ENCODE data around the gene FAF2.
"Not testable (repeated sequence)": the region's sequence is repeated elsewhere in the genome, so short reads cannot be mapped to it uniquely, and the experiment has no call there.

Gene FAF2

DNA sequence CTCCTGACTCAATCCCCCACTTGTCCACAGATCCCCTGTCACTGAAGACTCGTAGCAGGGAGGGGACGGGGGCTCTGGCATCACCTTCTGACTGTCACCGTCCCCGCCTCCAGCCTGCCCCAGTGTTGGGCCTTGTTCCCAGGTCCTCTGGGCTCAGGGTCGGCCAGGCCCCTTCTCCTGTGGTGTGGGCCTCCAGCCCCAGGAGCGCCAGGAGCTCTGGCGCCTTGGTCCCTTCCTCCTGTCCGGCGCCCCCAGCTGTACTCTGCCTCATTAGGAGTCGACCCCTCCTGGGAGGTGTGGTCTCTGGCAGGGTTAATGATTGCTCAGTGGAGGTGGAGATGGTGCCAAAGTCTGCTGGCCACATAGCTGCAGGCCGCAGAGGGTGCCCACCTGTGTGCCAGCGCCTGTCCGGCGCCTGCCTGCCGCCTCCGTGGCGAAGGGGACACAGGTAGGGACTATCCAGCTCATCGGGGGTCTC is 100.8 kb downstream of the FAF2 start, which contains the start of gene CDHR2:
Gene CDHR2, plus strand, starts transcription at position 376 of the 478 bp plus-strand sequence. CDS start 16,011 bp downstream, outside the sequence.
- DNase-seq, result peak; percentile 36

DNA sequence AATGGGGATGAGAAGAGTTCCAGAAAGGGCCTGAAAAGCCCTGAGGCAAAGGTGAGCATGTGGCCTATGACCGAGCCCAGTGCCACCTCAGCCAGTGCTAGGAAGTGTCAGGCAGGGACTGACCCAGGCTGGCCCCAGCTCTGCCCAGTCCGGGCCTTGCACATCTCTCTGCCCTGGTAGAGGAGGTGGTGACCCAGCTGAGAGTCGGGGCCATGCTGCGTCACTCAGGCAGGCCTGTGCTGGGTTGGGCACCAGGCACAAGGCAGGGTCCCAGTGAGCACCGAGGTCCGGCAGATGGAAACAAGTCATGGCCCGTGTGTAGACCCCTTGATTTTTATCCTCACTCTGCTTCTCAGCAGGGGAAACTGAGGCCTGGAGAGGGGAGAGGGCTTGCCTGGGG is 101.7 kb downstream of the FAF2 start:
- DNase-seq, result no peak

DNA sequence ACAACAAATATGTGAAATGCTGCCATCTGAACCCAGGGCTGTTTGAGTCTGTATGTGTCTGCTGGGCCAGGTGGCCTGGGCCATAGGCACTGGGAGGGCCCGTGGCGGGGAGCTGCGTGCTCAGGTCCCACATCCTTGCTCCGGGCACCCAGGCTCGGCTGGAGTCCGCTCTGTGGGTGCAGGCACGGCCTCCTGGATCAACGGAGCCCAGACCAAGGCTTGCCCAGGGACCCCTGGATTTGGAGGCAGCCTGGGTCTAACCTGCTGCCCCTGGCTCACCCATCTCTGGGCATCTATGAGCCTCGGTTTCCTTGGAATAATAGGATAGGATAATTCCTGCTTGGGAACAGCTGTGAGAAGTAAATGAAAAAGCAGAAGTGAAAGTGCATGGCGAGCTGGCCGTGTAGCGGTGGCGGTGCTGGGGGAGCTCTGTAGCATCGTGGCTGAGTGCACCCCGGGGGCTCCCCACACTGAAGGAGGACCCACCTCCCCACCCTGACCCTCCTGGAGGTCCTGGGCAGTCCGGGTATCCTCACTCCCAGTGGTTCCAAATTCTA is 102.2 kb downstream of the FAF2 start:
- peak; percentile 49 for DNase-seq

GRCh38 chr5:176550937-176551336 is 102.8 kb downstream of the FAF2 start:
- not testable (repeated sequence) for DNase-seq

DNA sequence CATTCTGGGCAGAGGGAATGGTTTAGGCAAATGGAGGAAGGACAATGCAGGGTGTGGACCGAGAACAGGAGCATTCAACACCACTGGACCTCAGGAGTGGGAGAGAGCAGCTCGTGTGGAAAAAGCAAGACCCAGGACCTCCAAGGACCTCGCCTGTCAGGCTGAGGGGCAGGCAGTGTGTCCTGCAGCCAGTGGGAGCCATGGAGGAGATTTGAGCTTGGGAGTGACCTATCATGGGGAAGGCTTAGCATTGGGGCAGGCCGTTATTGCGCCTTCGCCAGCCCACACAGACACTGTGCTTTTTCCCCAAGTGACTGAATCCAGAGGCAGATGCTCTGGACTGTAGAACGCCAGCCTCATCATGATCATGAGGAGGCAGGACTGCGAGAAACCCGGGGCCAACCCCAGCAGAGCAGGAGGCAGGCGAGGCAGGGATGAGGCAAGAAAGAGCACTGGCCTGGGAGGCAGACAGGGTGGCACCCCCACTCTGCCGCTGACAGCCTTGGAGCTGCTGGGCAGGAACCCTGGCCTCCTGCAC is 104.2 kb downstream of the FAF2 start:
- no peak for DNase-seq

DNA sequence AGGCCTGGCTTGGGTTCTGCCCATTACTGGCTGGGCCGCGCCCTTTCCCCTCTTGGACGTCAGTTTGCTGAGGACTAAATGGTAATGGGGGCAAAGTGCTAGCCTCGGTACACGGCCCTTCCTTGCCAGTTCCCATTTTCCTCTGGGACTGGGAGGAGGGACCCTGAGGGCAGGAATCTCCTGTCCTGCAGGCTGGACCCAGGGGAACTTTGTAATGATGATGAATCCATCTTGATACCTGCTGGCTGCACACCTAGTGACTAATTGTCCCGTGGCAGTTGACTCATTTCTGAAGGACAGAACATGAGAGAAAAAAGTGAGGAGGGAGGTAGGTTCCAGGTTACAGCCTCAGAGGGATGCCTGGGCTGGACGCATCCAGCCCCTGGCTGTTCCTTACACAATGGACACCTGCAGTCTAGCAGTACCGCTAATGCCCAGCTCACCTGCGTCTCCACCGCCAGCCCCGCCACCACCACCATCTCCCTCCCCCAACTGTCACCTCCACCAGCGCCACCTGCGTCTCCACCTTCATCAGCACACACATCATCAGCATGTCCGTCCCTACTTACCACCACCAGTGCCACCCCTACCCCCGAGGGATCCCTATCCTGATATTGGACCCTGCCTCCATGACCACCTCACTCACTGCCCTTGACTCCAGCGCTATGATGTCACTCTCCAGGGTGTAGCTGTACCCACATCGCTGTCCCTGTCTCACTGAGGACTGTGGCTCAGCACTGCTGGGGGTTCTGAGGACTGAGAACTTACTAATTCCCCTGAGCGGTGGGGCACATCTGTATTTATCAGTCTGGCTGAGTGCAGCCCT is 105.3 kb downstream of the FAF2 start:
- DNase-seq, result no peak

DNA sequence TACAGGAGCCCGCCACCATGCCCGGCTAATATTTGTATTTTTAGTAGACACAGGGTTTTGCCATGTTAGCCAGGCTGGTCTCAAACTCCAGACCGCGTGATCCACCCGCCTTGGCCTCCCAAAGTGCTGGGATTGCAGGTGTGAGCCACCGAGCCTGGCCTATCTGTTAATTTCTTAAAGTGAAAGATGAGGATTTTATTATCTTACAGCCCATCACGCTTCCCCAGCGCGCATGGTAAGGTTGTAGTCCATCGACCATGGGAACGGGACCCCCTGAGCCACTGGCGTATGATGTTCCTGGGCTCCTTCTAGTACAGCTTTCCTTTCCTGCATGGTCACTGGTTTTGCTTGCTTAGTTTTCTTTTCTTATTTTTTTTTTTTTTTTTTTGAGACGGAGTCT is 109.7 kb downstream of the FAF2 start:
- no peak for DNase-seq

Measured in MV-4-11 (cell line).